AG04449 (cell line): ENCODE results near the gene TMPRSS9.

Experiments used
- CTCF ChIA-PET: fragments of 350-600 bp; formaldehyde crosslinking; extraction: SDS; loops from one replicate; lab custom pipeline; 2021; ENCODE audit warnings: antibody characterized with exemption; lab: Yijun Ruan, JAX
- POLR2A ChIA-PET: fragments of 400-600, 350-600 bp; formaldehyde crosslinking; extraction: SDS; loops from one replicate; lab custom pipeline; 2020; ENCODE audit warnings: antibody characterized with exemption, inconsistent platforms; lab: Yijun Ruan, JAX
- DNase-seq: peaks from one replicate; pipeline ENCODE4 v3.0.0-alpha.2; 2010; ENCODE audit warnings: low read depth, low spot score
- H3K4me3 ChIP-seq: 2 replicates; pipeline ENCODE4 v1.5.1; 2011; ENCODE audit warnings: low read depth, mild to moderate bottlenecking, control low read depth, low read length
- TF ChIP-seq, protein P1 (sequence below): IDR thresholded peaks from one replicate; pipeline ENCODE4 v1.5.1; 2011; ENCODE audit warnings: mild to moderate bottlenecking, moderate library complexity, low read length, control low read depth, inconsistent platforms; ENCODE audit not compliant: insufficient read depth; ENCODE audit errors: missing control alignments

TMPRSS9 gene

DNA sequence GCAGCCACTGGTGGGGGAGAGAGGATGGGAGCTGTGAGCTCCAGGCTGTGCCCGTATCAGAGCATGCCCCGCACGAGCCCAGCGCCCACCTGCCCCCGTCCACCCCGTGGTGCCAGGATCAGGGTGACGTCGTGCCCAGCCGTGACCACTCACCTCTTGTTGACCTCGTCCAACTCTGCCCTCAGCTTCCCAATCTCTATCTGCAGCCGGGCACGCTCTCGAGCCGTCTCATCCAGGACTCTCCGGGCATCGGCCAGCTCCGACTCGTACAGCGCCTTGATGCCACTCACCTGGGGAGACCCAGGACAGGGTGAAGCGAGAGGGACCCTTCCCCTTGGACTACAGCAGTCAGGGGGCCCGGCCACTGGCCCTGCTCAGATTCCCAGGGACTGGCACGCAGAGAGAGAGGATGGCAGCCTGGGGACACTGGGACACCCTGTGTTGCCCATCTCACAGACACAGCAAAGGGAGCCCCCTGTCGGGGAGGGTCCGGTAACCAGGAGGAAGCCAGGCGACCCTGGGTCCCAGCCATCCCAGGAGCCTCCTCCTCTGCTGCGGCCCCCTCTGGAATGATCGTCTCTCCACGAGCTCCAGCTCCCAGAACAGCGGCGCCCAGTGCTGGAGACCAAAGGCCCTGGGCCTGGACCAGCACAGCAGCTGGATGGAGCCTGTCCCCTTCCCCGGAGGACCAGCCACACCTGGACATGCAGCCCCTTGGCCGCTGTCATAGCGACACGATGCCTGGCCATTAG, 84.4 kb downstream of the TMPRSS9 start:
- ChIA-PET POLR2A (no interaction called here), CTCF (interaction anchor here (1.3 kb wide), 1 partner anchor 12 kb away, joined by 3 read pairs; the partner anchor contains the start of gene LMNB2)

DNA sequence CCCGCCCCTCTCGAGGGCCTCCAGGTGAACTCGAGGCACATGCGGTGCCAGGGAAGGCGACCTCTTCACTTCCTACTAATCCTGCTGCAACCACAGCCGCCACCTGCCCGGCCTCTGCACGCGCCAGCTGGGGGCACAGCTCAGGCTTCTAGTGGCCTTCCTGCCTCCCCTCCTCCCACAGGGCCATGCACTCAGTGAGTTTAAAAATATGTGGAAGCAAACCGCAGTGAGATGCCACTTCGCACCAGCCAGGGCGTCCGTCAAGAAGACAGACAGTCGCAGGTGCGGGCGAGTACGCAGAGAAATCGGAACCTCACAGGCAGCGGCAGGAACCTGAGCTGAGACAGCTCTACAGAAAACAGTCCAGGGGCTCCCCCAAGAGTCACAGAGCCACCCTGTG, 86.3 kb downstream of the TMPRSS9 start:
- CTCF ChIA-PET, result no interaction called here

More for the DNA sequence above, 84.4 kb downstream of the TMPRSS9 start:
- DNase-seq, result no peak
- H3K4me3 ChIP-seq, result no peak overlapping the region
- TF ChIP-seq, protein P1, sequence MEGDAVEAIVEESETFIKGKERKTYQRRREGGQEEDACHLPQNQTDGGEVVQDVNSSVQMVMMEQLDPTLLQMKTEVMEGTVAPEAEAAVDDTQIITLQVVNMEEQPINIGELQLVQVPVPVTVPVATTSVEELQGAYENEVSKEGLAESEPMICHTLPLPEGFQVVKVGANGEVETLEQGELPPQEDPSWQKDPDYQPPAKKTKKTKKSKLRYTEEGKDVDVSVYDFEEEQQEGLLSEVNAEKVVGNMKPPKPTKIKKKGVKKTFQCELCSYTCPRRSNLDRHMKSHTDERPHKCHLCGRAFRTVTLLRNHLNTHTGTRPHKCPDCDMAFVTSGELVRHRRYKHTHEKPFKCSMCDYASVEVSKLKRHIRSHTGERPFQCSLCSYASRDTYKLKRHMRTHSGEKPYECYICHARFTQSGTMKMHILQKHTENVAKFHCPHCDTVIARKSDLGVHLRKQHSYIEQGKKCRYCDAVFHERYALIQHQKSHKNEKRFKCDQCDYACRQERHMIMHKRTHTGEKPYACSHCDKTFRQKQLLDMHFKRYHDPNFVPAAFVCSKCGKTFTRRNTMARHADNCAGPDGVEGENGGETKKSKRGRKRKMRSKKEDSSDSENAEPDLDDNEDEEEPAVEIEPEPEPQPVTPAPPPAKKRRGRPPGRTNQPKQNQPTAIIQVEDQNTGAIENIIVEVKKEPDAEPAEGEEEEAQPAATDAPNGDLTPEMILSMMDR, result no peak

DNA sequence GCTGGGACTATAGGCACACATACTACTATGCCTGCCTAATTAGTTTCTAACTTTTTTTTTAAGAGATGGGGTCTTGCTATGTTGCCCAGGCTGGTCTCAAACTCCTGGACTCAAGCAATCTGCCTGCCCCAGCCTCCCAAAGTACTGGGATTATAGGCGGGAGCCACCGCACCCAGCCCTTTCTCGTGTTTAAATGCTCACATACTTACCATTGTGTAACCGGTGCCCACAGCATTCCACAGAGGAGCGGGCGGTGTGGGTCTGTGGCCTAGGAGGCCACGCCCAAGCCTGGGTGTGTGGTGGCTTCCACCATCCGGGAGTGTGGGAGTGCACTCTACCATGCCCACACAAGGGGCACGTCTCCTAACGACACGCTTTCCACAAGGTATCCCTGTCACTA, 89.0 kb downstream of the TMPRSS9 start:
- H3K4me3 ChIP-seq, result no peak overlapping the region
- ChIA-PET CTCF (interaction anchor here (1.4 kb wide), 1 partner anchor 165 kb away, joined by 5 read pairs; no protein-coding TSS in a partner anchor), POLR2A (no interaction called here)
- no peak for DNase-seq
- TF ChIP-seq, protein P1, result no peak

More for the DNA sequence above, 86.3 kb downstream of the TMPRSS9 start:
- POLR2A ChIA-PET, result no interaction called here
- no peak overlapping the region for H3K4me3 ChIP-seq
- DNase-seq, result no peak
- TF ChIP-seq, protein P1, result no peak

DNA sequence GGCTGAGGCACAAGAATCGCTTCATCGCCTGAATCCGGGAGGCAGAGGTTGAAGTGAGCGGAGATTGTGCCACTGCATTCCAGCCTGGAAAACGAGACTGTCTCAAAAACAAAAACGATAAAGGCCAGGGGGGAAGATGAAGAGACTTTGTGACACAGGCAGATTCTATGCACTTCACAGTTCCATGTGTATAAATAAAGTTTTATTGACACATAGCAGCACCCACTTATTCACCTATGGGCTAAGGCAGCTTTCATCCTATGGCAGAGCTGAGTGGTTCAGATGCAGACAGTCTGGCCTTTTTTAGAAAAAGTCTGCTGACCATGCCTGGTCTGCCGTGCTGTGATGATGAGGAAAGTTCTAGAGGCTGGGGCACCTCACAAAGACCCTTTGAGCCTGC, 91.1 kb downstream of the TMPRSS9 start:
- no peak for DNase-seq
- POLR2A ChIA-PET, result no interaction called here
- CTCF ChIA-PET, result no interaction called here
- TF ChIP-seq, protein P1, result no peak
- no peak overlapping the region for H3K4me3 ChIP-seq

DNA sequence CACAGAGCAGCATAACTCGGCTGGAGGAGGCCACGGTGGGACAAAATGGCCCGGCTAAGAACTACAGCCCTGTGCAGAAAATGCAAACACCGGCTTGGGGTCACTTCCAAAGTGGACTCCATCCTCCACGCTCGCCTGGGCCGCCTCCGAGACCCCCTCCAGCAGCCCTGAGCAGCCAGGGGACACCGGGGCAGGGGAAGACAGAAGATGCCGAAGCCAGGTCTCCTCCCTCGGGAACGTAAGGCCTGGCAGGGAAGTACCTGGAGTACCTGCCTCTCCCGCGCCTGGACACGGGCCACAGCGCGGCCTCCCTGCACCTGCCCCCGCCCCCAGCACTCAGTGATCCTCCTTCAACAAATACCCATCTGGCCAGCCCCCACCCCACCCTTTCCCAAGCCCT, 91.7 kb downstream of the TMPRSS9 start:
- DNase-seq, result no peak
- ChIA-PET POLR2A (no interaction called here), CTCF (no interaction called here)
- TF ChIP-seq, protein P1, result no peak
- no peak overlapping the region for H3K4me3 ChIP-seq

DNA sequence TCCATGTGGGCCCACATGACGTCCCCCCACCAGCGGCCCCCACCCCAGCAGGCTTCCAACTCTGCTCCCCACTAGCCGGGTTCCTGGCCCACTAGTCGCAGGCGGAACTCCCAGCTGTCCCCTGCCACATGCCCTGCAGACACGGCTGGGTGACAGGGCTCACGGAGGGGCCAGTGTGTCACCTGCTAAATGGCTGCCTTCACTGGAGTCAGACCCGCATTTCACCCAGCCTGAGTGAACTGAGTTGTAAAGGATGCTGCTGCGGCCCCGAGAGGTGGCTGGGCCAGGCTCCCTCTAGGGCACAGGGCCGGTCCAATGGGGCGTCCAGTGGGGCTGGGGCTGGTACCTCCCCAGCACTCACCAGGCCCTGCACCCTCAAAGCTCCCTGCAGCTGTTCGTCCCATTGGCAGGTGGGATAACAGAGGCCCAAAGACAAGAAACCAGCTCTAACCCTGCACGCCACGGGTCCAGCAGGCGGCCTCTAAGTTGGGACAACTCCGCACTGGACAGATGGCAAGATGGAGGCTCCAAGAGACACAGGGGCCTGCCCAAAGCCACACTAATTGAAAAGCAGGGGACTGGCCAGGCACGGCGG, 93.5 kb downstream of the TMPRSS9 start:
- no peak overlapping the region for H3K4me3 ChIP-seq
- ChIA-PET POLR2A (interaction anchor here (1.3 kb wide), 1 partner anchor 147 kb away, joined by 3 read pairs; no protein-coding TSS in a partner anchor), CTCF (interaction anchor here (0.8 to 2.2 kb wide), 7 partner anchors 12 to 161 kb away, joined by 3 to 8 read pairs (median 4); no protein-coding TSS in a partner anchor)
- DNase-seq, result no peak
- TF ChIP-seq, protein P1, result no peak
